GM23338 (cell line): ENCODE data around the gene CDK5RAP2. TPM values are rescaled to one million over a fixed set of nuclear protein-coding genes. Genes with fewer than 3 reads are reported as not detected.

Experiments used
- ATAC-seq: fragments of 200-7000 bp; cut with Tn5 transposase; 3 replicates; pipeline ENCODE4 v1.9.1; 2020
- DNase-seq: peaks from one replicate; pipeline ENCODE4 v3.0.0-alpha.2; 2015; ENCODE audit warnings: low spot score
- H2AFZ ChIP-seq: fragments of 200-600 bp; sonication (generic); 2 replicates; pipeline ENCODE4 v1.8.0; 2016; ENCODE audit warnings: antibody characterized with exemption, mild to moderate bottlenecking, moderate library complexity
- H3F3A ChIP-seq: fragments of 200-600 bp; sonication (generic); replicated peaks from 2 replicates; pipeline ENCODE4 v1.8.0; 2017; ENCODE audit warnings: antibody characterized with exemption, mixed run types, low read depth
- H3K27ac ChIP-seq: fragments of 200-600 bp; sonication (generic); 2 replicates; pipeline ENCODE4 v1.6.1; 2016; ENCODE audit warnings: low read depth
- H3K27me3 ChIP-seq: fragments of 200-600 bp; sonication (generic); 2 replicates; pipeline ENCODE4 v1.8.0; 2016; ENCODE audit warnings: mild to moderate bottlenecking, mixed run types, moderate library complexity; ENCODE audit not compliant: insufficient read depth
- H3K36me3 ChIP-seq: fragments of 200-600 bp; sonication (generic); 2 replicates; pipeline ENCODE4 v1.8.0; 2016; ENCODE audit warnings: mild to moderate bottlenecking; ENCODE audit not compliant: insufficient read depth
- H3K4me1 ChIP-seq: fragments of 200-600 bp; sonication (generic); 2 replicates; pipeline ENCODE4 v1.8.0; 2016; ENCODE audit warnings: mild to moderate bottlenecking, moderate library complexity; ENCODE audit not compliant: insufficient read depth
- H3K4me2 ChIP-seq: fragments of 200-600 bp; sonication (generic); 2 replicates; pipeline ENCODE4 v1.7.1; 2017; ENCODE audit warnings: mixed run types
- H3K4me3 ChIP-seq: fragments of 200-600 bp; sonication (generic); 2 replicates; pipeline ENCODE4 v1.6.1; 2016; ENCODE audit warnings: mixed run types
- H3K79me2 ChIP-seq: fragments of 200-600 bp; sonication (generic); replicated peaks from 2 replicates; pipeline ENCODE4 v1.8.0; 2017; ENCODE audit warnings: mild to moderate bottlenecking; ENCODE audit not compliant: insufficient read depth
- H3K9me2 ChIP-seq: fragments of 200-600 bp; sonication (generic); 2 replicates; pipeline ENCODE4 v1.8.0; 2017; ENCODE audit not compliant: insufficient read depth
- H4K20me1 ChIP-seq: fragments of 200-600 bp; sonication (generic); replicated peaks from 2 replicates; pipeline ENCODE4 v1.8.0; 2017; ENCODE audit warnings: mild to moderate bottlenecking; ENCODE audit not compliant: insufficient read depth
- H3K27ac Mint-ChIP-seq: 2 replicates; pipeline ENCODE4 v1.8.0; 2020; ENCODE audit warnings: inconsistent platforms, mild to moderate bottlenecking, moderate library complexity, mixed read lengths
- H3K27me3 Mint-ChIP-seq: 3 replicates; pipeline ENCODE4 v1.8.0; 2022; ENCODE audit warnings: low read depth, mild to moderate bottlenecking, moderate library complexity, mixed read lengths, inconsistent platforms; ENCODE audit not compliant: insufficient read depth, poor library complexity
- H3K36me3 Mint-ChIP-seq: 3 replicates; pipeline ENCODE4 v1.8.0; 2021; ENCODE audit warnings: low read depth, mild to moderate bottlenecking, inconsistent platforms, moderate library complexity, mixed read lengths
- H3K4me1 Mint-ChIP-seq: 3 replicates; pipeline ENCODE4 v1.8.0; 2020; ENCODE audit warnings: mild to moderate bottlenecking, inconsistent platforms, mixed read lengths
- H3K4me3 Mint-ChIP-seq: 3 replicates; pipeline ENCODE4 v1.8.0; 2021; ENCODE audit warnings: moderate library complexity, mild to moderate bottlenecking, inconsistent platforms, mixed read lengths
- H3K9me3 Mint-ChIP-seq: 3 replicates; pipeline ENCODE4 v1.8.0; 2020; ENCODE audit warnings: moderate library complexity, mild to moderate bottlenecking, inconsistent platforms, mixed read lengths
- EZH2phosphoT487 ChIP-seq: fragments of 200-600 bp; sonication (generic); IDR thresholded peaks from one replicate; pipeline ENCODE4 v1.8.1; 2018; ENCODE audit warnings: antibody characterized with exemption; ENCODE audit not compliant: unreplicated experiment
- NANOG ChIP-seq: IDR thresholded peaks from 2 replicates; pipeline ENCODE4 v1.6.1; 2016; ENCODE audit warnings: antibody characterized with exemption, borderline replicate concordance
- POLR2AphosphoS5 ChIP-seq: IDR thresholded peaks from 2 replicates; pipeline ENCODE4 v1.6.1; 2016; ENCODE audit warnings: antibody characterized with exemption, low read depth
- polyA plus RNA-seq: library from polyadenylated mRNA; unstranded; fragments of >200 nt; fragmentation: Nextera tagmentation; extraction: Ambion mirVana; gene quantifications from 2 replicates; pipeline ENCODE4 v1.2.1, GENCODE V29; 2016
- total RNA-seq: library from RNA; depleted of rRNA; stranded (reverse); fragments of >200 nt; shearing (Covaris generic); gene quantifications from 2 replicates; pipeline ENCODE4 v1.2.3, GENCODE V29; 2014
- TF ChIP-seq, protein P1 (sequence below): fragments of 250-450 bp; sonication (Bioruptor Pico); IDR thresholded peaks from 2 replicates; pipeline ENCODE4 v1.5.0; 2020; ENCODE audit warnings: mild to moderate bottlenecking, moderate library complexity
- TF ChIP-seq, protein P2 (sequence below): IDR thresholded peaks from 2 replicates; pipeline ENCODE4 v1.6.1; 2016; ENCODE audit warnings: antibody characterized with exemption

Gene CDK5RAP2
- total and polyA plus RNA-seq, 2 experiments from 2014 or later: 50.7 to 65.7 TPM

DNA sequence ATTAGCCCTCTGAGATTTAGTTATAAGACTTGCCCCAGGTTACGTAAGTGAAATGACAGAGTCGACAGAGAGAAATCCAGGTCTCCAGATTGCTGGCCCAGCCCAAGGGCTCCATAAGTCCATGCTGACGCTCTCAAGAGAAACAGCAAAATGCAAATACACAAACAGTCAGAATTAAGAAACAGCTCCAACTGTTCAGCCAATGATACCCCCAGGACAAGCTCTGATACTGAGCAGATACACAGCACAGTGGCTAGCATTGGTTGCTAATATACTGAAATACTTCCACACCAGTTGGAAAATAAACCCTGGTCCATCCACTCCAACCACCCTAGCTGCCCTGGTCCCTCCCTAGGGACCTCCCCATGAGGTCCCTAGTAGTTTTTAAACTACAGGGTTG, 94.2 kb downstream of the CDK5RAP2 start (continued):
- TF ChIP-seq, protein P1, sequence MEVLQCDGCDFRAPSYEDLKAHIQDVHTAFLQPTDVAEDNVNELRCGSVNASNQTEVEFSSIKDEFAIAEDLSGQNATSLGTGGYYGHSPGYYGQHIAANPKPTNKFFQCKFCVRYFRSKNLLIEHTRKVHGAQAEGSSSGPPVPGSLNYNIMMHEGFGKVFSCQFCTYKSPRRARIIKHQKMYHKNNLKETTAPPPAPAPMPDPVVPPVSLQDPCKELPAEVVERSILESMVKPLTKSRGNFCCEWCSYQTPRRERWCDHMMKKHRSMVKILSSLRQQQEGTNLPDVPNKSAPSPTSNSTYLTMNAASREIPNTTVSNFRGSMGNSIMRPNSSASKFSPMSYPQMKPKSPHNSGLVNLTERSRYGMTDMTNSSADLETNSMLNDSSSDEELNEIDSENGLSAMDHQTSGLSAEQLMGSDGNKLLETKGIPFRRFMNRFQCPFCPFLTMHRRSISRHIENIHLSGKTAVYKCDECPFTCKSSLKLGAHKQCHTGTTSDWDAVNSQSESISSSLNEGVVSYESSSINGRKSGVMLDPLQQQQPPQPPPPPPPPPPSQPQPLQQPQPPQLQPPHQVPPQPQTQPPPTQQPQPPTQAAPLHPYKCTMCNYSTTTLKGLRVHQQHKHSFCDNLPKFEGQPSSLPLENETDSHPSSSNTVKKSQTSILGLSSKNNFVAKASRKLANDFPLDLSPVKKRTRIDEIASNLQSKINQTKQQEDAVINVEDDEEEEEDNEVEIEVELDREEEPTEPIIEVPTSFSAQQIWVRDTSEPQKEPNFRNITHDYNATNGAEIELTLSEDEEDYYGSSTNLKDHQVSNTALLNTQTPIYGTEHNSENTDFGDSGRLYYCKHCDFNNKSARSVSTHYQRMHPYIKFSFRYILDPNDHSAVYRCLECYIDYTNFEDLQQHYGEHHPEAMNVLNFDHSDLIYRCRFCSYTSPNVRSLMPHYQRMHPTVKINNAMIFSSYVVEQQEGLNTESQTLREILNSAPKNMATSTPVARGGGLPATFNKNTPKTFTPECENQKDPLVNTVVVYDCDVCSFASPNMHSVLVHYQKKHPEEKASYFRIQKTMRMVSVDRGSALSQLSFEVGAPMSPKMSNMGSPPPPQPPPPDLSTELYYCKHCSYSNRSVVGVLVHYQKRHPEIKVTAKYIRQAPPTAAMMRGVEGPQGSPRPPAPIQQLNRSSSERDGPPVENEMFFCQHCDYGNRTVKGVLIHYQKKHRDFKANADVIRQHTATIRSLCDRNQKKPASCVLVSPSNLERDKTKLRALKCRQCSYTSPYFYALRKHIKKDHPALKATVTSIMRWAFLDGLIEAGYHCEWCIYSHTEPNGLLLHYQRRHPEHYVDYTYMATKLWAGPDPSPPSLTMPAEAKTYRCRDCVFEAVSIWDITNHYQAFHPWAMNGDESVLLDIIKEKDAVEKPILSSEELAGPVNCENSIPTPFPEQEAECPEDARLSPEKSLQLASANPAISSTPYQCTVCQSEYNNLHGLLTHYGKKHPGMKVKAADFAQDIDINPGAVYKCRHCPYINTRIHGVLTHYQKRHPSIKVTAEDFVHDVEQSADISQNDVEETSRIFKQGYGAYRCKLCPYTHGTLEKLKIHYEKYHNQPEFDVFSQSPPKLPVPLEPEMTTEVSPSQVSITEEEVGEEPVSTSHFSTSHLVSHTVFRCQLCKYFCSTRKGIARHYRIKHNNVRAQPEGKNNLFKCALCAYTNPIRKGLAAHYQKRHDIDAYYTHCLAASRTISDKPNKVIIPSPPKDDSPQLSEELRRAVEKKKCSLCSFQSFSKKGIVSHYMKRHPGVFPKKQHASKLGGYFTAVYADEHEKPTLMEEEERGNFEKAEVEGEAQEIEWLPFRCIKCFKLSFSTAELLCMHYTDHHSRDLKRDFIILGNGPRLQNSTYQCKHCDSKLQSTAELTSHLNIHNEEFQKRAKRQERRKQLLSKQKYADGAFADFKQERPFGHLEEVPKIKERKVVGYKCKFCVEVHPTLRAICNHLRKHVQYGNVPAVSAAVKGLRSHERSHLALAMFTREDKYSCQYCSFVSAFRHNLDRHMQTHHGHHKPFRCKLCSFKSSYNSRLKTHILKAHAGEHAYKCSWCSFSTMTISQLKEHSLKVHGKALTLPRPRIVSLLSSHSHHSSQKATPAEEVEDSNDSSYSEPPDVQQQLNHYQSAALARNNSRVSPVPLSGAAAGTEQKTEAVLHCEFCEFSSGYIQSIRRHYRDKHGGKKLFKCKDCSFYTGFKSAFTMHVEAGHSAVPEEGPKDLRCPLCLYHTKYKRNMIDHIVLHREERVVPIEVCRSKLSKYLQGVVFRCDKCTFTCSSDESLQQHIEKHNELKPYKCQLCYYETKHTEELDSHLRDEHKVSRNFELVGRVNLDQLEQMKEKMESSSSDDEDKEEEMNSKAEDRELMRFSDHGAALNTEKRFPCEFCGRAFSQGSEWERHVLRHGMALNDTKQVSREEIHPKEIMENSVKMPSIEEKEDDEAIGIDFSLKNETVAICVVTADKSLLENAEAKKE (CRISPR knock-in tag): no peak
- TF ChIP-seq, protein P2, sequence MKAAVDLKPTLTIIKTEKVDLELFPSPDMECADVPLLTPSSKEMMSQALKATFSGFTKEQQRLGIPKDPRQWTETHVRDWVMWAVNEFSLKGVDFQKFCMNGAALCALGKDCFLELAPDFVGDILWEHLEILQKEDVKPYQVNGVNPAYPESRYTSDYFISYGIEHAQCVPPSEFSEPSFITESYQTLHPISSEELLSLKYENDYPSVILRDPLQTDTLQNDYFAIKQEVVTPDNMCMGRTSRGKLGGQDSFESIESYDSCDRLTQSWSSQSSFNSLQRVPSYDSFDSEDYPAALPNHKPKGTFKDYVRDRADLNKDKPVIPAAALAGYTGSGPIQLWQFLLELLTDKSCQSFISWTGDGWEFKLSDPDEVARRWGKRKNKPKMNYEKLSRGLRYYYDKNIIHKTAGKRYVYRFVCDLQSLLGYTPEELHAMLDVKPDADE: no peak
- TF ChIP-seq POLR2AphosphoS5: no peak

DNA sequence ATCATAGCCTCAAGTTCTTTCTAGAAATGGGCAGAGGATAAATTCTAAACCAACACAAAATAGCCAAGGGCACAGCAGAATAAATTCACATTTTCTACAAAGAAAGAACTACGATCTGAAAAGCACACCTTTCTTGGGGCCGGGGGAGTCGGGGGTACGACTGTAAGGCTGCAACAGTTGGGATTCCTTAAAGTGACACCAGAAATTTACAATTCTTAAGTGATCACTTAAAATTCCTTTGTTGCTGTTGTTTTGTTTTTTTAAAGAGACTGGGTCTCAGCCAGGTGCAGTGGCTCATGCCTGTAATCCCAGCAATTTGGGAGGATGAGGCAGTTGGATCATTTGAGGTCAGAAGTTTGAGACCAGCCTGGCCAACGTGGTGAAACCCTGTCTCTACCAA, 95.8 kb downstream of the CDK5RAP2 start:
- H3K4me2 ChIP-seq: peak overlapping the region; percentile 1; the same call in 1 of the 2 replicates
- TF ChIP-seq EZH2phosphoT487: no peak
- TF ChIP-seq NANOG: 0 out of 2 replicates have a peak, but pooled peaks have one; percentile 22
- no peaks in the 10 kb centered on the region for H3K9me2 ChIP-seq
- peaks cover 28% of the 10 kb centered on the region for H3K36me3 Mint-ChIP-seq
- H3K9me3 Mint-ChIP-seq: no peaks in the 10 kb centered on the region
- H3K79me2 ChIP-seq: no peaks in the 10 kb centered on the region; the same call in 1 of the 2 replicates
- peaks cover 11% of the 10 kb centered on the region; the same call in 1 of the 2 replicates for H3K4me1 ChIP-seq
- H3K4me3 Mint-ChIP-seq: no peak overlapping the region
- peak; percentile 55 for ATAC-seq
- peaks cover 5% of the 10 kb centered on the region for H3K27me3 Mint-ChIP-seq
- no peaks in the 10 kb centered on the region for H4K20me1 ChIP-seq
- peaks cover 24% of the 10 kb centered on the region for H3K4me1 Mint-ChIP-seq
- no peak overlapping the region for H3K4me3 ChIP-seq
- no peaks in the 10 kb centered on the region for H3K27me3 ChIP-seq
- H2AFZ ChIP-seq: no peak overlapping the region
- DNase-seq: peak; percentile 74
- peak overlapping the region; percentile 8; the same call in 1 of the 2 replicates for H3K27ac ChIP-seq
- H3K27ac Mint-ChIP-seq: 0 out of 2 replicates have a peak overlapping the region, but pooled peaks have one; percentile 55
- 0 out of 2 replicates have a peak, but pooled peaks cover 3% of the 10 kb centered on the region for H3K36me3 ChIP-seq
- no peaks in the 10 kb centered on the region for H3F3A ChIP-seq
